Stimulated activated CD8-positive, alpha-beta memory T cell treated with anti-CD3 and anti-CD28 coated beads, Interleukin-2, amount 100 ng/mL, for 1 hour (primary cell): Measurements from ENCODE around the gene ALKBH8.
A peak's percentile ranks its signal among the peaks of the same experiment; 100 is the strongest.
"Not testable (repeated sequence)": the region's sequence is repeated elsewhere in the genome, so short reads cannot be mapped to it uniquely, and the experiment has no call there.

Source experiments
- DNase-seq, 2 donors: peaks; one replicate each; pipeline ENCODE4 v3.0.0-alpha.2; 2020; ENCODE audit warnings: low read depth in 2 of 2

ALKBH8 gene

DNA sequence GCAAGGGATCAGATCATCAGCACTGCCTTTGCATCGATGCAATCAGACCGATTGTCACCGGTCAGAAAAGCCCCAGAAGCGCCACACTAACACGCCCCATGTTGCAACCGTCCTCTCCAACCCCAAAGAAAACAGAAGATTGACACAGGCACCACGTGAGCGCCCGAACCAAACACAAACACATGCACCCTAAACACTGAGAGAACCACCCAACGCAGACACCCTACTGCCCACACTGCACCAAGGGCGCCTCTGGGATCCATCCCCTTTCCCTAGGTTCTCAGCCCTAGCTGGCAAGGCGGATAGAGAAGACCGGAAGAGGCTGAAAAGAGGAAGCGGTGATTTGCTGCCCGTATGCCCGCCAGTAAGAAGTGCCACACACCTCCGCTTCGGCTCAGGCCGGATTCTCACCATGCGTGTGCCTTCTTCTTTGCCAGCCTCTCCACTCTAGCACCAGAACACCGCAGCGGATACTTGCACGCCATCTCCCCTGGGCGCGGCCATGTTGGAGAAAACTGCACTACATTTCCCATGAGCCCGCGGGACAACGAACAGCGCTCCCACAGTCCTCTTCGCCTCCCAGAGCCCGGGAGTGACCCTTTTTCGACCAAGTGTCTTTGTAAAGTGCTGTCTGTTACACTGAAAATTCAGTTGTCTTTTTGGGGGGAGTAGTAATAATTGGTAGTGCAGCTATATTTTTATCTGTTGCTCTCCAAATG, at the start of gene ALKBH8:
Gene ALKBH8 (minus strand): TSS at position 517 of the 719 bp plus-strand sequence. CDS start 4,842 bp downstream, outside the sequence.
- peak; percentile 50 to 55 for DNase-seq

GRCh38 chr11:107612445-107612844, 46.9 kb upstream of the ALKBH8 start:
- no peak for DNase-seq

GRCh38 chr11:107609400-107610218, 44.1 kb upstream of the ALKBH8 start:
- no peak for DNase-seq

DNA sequence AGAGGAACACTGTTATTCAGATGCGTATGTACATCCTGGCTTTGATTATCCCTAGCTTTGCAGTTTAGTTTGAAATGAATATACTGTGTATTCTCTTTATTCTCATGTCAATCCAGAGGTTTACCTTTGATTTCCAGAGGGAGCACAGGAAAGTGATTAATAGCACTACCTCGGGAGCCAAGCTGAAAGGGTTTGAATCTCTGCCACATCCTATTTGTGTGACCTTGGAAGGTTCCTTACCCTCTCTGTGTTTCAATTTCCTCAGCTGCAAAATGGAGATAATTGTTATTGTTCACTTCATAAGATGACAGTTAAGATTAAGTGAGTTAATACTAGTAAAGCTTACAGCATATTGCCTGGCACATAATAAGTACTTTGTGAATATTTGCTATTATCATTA, 43.3 kb upstream of the ALKBH8 start:
- no peak for DNase-seq

GRCh38 chr11:107606141-107606540, 40.6 kb upstream of the ALKBH8 start:
- DNase-seq = no peak

- no peak for DNase-seq
Observed at GRCh38 chr11:107605061-107606006, 39.8 kb upstream of the ALKBH8 start.

GRCh38 chr11:107598225-107599139, 32.9 kb upstream of the ALKBH8 start:
- no peak for DNase-seq

DNA sequence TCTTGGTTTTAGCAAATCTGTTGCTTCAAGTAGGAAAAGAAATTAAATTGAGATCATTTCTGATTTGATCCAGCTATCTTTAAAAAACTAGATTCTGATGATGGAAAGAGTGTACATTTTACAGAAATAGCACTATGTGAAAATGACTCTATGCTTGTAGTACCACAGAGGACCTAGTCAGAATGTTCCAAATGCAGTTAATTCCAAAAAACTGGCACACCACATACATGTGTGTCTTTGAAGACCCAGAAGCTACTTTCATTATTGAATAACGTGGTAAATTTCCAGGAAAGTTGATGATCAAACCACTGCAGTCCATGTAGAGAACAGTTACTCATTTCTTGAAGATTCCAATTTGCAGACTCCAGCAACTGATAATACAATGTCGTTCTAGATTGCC, 29.2 kb upstream of the ALKBH8 start:
- DNase-seq = no peak

- no peak for DNase-seq
Observed at GRCh38 chr11:107593951-107594350, 28.4 kb upstream of the ALKBH8 start.

DNA sequence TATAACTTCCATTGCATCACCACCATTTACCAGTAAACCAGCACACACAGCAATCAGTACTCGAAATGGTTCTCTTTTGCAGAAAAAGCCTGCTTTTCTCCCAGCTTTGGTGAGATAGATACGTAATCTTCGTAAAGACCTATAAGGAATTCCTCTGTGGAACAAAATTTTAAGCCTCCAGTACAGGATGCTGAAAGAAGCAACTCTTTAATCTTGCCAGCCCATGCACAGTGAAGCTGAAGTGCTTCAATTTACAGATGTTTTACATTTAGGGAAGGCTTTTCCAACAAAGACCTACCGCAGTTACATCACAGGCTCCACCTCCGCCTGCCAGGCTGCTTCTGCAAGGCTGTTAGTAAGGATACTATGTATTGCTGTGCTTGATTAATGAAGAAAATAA, 27.3 kb upstream of the ALKBH8 start:
- DNase-seq = no peak

GRCh38 chr11:107592231-107592590, 26.7 kb upstream of the ALKBH8 start:
- no peak for DNase-seq

DNA sequence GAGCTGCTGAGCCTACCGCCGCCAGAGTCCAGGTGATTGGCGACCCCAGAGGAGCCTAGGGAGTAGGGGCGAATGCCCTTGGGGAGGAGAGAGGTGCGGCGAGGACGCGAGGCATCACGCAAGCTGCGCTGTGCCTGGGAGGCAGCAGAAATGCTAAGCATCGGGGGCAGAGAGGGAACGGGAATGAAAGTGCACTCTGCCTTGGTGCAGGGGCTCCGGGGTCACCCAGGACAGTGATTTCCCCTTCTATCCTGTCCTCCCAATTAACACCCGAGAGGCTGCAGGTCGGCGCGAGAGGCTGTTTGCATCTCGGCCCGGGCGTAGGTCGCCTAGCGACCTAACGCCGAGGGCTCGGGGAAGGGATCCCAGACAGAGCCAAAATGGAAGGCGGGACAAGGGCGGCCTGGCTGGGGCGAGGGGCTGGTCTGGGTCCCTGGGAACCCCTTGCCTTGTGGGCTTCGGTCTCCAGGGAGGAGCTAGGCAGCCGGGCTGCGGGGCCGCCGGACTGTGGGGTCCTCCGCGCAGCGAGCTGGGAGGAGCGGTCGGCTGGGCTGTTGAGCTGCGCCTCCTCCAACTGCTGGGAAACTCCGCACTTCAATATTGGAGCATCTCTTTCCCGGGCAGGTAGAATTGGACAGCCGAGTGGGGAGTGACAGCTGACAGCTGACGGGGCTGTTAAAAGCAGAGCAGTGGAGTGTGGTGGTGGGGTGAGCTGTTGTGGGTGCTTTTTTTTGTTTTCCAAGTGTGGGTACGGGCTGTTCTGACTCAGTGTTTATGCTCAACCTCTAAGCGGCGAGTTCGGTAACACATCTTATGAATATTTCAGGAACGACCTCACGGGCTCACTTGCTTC, 26.1 kb upstream of the ALKBH8 start:
- peak in 1 of 2 donors; percentile 15 for DNase-seq

GRCh38 chr11:107590460-107591377, 25.2 kb upstream of the ALKBH8 start, which contains the start of gene ELMOD1:
TSS of gene ELMOD1 (plus strand) at chr11:107591147. CDS start at chr11:107618190, 27,043 bp downstream.
- peak in 1 of 2 donors; percentile 2 for DNase-seq

DNA sequence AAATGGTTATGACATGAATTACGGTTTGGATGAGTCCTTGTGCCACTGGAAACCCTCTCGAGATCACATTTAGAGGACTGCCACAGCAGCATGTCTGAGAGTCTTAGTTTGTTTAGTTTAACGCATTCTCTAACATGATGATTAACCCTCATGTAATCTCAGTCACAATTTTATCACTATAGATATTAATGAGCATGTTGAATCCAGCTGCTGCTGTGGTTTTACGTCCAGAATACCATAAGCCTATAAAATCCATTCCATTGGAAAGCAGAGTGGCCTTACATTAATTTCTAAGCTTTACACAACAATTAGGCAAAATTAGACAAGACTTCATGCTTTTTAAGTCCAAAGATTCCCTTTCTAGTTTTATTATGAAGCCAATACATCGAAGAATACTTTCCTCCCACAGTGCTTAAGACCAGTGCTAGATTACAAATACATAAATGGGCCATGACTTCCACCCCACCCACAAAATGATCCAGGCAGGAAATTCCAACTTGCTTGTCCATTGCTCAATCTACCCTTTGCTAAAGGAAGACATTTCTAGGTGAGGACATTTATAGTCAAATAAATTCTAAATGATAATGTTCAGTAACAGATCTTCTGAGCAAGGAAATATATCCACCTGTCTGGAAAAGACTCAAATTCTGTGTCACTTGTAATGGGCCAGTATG, 21.9 kb upstream of the ALKBH8 start:
- no peak for DNase-seq

GRCh38 chr11:107583629-107584195, 18.2 kb upstream of the ALKBH8 start:
- no peak for DNase-seq

- no peak for DNase-seq
Observed at GRCh38 chr11:107581147-107581546, 15.6 kb upstream of the ALKBH8 start.

- DNase-seq = not testable (repeated sequence)
Observed at GRCh38 chr11:107579169-107579568, 13.6 kb upstream of the ALKBH8 start.

DNA sequence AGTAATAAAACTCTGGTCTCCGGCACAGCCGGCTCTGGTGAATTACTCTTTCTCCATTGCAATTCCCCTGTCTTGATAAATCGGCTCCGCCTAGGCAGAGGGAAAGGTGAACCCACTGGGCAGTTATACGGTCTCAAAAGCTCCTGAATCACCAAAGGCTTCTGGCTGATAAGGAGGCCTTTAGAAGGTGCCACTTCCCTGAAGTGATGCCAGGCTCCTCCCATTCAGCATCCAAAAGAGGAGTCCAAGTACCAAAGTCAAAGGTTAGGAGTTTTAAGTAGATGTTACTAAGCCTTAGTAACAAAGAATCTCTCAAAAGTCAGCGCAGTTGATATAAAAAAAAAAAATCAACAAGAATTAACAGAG, 11.8 kb upstream of the ALKBH8 start:
- DNase-seq = no peak
